GM19455 (cell line): ENCODE data around the gene PPP2R1B.
A peak's percentile ranks its signal among the peaks of the same experiment; 100 is the strongest.
"Not testable (repeated sequence)": the region's sequence is repeated elsewhere in the genome, so short reads cannot be mapped to it uniquely, and the experiment has no call there.

Source experiments
- ATAC-seq: cut with Tn5 transposase; IDR thresholded peaks from one replicate; pipeline ENCODE4 v1.9.1; 2021; ENCODE audit not compliant: unreplicated experiment

PPP2R1B gene

DNA sequence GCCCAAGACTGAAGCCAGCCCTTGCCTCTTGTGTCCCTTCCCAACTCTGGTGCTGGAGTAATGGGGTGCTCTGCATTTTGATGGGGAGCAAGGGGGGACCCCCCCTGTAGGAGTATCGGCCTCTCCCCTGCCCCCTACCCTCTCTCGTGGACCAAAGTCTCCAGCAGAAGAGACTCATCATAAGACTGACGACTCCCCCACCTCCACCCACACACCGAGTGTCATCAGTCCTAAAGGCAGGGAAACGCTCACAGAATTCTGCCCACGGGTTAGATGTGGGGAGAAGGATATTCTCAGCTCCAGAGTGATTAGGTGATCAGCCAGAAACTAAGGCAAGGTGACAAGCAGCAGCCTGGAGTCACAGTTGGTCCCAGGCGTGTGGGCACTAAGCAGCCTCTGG is 38.8 kb downstream of the PPP2R1B start:
- ATAC-seq = no peak

DNA sequence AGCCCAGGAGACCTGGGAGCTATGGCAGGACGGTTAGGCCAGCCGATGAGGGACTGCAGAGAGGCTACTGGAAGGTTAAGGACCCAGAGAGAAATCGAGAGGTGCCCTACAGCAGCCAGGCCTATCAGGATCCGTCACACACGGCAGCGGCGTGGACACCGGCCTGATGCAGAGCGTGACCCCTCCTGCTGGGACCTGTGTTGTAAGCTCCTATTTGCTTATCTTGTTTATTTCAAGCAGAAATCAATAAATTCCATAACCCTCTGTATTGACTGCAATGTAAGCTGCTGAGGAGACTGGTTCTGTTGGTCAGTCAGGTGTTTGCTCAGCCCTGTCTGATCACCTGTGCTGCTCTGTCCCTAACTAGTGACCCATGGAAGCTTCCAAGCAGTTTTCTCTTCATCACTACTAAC is 39.9 kb downstream of the PPP2R1B start:
- ATAC-seq = no peak

DNA sequence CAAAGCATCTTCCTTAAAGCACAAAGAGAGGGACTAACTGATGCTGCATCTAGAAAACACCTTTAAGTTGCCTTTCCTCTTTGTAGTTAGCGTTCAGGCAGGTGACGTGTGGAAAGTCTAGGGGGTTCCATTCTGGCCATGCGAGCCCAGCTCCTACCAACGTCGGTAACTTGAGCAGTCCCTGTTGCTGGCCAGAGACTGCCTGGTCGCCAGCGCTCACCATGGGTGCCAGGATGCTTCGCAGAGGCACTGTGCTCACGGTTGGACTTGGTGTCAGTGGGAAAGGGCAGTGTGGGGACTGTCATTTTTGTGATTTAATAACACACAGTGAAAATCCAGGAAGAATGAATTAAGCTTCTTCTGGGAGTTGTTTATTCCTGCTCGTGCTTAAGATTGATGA is 40.6 kb downstream of the PPP2R1B start:
- ATAC-seq = no peak

DNA sequence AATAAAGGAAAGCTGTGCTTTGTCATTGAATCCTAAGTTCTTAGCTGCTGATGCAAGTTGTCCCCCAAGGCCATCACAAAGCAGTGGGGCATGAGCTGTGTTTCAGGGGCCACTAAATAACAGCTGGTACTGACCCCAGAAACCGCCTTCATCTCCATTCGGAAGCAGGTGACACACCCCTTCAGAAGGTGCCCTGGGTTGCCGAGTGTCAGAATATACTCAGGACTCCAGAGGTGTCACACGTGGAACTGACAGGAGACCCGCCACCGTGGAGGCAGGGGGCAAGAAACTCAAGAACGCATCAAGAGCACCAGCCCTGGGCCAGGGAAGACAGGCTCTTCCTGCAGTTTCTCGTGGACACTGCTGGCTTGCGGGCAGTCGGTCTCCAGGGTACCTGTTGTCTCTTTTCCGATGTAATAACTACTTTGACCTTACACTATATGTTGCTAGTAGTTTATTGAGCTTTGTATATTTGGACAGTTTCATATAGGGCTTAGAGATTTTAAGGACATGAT is 41.5 kb downstream of the PPP2R1B start:
- no peak for ATAC-seq

DNA sequence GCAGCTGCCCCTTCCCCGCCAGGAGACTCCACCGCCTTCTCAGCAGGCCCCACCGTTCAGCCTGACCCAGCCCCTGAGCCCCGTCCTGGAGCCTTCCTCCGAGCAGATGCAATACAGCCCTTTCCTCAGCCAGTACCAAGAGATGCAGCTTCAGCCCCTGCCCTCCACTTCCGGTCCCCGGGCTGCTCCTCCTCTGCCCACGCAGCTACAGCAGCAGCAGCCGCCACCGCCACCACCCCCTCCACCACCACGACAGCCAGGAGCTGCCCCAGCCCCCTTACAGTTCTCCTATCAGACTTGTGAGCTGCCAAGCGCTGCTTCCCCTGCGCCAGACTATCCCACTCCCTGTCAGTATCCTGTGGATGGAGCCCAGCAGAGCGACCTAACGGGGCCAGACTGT is 42.6 kb downstream of the PPP2R1B start:
- no peak for ATAC-seq

DNA sequence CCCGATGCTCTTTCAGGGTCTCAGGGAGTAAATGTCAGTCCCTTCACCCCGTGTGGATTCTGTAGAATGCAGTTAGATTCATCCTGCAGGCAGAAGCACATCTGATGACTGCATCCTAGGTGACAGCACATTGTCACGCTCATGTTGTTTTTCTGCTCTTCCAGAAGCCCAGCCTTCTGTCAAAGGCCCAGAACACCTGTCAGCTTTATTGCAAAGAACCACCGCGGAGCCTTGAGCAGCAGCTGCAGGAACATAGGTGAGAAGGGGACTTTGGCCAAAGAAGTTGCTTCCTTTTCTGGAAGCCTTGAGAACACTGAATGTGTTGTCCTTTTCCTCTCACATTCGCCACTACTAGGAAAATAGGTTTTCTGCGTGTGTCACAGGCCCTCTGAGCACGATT is 43.7 kb downstream of the PPP2R1B start:
- ATAC-seq = no peak

DNA sequence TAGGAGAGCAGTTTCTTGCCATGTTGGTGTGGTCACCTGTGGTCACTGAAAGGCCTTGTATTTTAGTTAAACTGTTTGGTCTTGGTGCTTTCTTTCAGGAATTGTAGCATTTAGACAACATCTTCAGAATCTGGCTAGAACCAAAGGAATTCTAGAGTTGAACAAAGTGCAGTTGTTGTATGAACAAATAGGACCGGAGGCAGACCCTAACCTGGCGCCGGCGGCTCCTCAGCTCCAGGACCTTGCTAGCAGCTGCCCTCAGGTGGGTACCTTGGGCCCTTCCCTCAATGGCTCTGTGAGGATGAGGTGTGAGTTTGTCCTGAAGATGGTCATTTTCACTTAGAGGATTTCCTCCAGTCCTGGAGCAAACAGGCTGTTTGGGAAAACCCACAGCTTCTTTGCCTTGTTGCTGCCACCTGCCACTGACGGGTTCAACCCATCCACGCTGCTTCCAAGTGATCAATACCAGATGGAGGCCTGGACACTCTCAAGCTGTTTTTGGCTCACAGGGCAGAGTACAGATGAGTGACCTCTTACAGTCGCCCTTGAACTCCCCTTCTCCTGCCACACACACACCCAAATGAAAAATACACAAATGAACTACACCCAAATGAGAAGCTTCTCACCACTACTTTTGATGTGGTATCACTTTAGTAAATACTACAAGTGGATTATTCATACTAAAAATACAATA is 45.2 kb downstream of the PPP2R1B start:
- no peak for ATAC-seq

DNA sequence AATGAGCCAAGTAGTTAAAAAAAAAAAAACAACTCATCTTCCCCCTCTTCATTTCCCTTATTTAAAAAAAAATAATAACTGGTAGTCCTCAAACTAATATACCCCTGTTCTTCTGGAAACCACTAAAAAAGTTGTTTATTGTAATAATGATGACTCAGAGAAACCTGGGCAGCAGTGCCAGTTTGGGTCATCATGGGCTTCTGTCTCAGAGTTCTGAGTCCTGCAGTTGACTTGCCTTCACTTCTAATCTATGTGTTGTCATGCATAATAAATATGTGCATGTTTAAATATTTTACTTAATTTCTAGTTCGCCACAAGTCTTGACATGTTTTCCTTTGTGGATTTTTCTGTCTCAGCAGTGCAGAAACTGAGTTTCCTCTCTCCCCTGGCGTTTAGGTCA is 46.8 kb downstream of the PPP2R1B start:
- no peak for ATAC-seq

DNA sequence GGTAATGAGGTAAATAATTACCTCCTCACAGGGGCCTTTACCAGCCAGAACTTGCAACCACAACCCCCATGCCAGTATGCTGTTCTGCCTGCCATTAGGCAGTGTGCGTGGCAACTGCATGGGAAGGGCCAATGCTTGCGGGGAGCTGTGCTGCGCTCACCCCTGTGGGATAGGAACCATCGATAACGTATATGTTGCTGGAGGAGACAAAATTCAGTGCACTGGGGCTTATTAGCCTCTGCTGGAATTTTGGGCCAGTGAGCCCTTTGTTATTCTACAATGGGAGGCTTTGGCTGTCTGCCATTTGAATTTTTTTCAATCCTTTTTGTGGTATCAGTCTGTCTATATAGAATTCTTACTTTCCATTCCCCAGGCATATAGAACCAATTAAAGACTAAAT is 47.3 kb downstream of the PPP2R1B start:
- no peak for ATAC-seq

DNA sequence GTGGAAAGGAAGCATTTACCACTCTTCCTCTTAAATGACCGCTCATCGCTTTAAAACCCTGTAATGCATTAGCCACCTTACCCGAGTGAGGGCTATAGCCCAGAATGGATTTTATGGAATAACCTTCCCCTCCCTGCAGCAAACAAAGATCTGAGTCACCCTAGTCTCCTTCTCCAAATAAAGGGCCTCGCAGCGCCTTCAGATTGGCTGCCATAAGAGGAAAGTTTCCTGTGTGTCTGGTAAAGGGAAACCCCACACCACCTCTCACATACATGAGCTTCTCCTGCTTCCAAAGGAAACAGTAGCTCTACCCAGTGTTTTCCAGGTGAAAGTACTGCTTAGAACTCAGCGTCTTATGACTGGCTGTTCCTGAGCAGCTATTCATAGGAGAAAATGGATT is 47.8 kb downstream of the PPP2R1B start:
- no peak for ATAC-seq

DNA sequence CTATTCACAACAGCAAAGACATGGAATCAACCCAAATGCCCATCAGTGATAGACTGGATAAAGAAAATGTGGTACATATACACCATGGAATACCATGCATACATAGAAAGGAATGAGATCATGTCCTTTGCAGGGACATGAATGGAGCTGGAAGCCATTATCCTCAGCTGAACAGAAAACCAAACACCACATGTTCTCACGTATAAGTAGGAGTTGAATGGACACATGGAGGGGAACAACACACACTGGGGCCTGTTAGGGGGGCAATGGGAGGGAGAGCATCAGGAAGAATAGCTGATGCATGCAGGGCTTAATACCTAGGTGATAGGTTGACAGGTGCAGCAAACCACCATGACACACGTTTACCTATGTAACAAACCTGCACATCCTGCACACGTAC is 48.5 kb downstream of the PPP2R1B start:
- not testable (repeated sequence) for ATAC-seq

DNA sequence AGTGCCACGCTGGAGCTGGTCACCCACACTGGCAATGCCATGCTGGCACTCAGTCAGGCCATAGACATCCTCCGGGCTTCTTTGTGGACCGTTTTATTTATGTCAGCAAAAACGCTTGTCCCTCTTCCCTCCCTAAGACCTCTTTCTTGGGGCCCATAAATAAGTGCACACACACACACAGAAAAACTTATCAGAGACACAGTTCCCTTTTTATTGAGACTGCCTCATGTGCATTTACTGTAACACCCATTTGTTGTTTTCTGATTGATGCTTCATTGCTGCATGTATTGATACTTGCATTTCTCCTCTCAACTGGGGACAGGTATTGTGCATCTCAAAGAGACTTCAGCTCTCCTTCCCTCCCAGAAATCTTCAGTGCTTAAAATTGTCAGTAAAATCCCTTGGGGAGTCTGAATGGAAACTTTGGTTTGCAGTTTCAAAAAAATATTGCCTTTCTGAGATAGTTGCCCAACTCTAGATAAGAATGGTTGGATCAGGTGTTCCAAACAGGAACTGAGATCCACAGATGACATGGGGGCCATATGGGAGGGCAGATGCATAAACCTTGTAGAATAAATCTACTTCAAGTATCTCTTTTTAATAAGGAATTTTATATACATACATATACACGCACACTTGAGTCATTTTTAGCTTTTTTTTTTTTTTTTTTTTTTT is 50.9 kb downstream of the PPP2R1B start:
- ATAC-seq = no peak

DNA sequence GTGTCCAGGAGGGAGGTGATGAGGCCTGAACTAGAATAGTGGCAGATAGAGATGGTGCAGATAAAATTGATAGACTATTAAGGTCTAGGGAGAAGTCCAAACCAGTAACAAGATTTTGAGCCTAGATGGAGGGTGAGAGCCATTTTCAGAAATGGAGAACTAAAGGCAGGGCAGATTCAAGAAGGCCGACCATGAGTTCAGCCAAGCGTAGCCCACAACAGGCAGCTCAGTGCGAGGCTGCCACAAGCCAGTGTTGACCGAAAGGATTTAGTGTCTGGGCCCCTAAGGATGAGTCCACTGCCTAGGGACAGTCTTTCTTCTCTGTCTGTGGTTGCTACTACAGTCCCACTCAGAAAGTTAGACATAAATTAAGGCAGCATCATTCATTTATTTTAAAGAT is 51.7 kb downstream of the PPP2R1B start:
- ATAC-seq = no peak

DNA sequence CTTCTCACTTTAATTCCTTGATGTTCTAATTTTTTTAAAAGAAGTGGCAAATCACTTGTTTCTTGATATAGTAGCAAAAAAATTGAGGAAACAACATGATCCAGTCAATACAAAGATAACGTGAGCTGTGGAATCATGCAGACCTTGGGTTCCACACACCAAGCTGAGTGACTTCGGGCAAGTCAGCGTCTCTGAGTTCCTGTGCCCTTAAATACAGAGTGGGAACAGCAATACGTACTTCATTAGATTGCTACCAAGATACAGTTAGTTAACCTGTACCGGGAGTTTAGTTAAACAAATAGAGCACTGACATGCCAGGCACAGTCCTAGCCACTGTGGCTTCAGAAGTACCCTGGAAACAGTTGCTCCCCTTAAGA is 58.5 kb downstream of the PPP2R1B start:
- ATAC-seq = no peak

DNA sequence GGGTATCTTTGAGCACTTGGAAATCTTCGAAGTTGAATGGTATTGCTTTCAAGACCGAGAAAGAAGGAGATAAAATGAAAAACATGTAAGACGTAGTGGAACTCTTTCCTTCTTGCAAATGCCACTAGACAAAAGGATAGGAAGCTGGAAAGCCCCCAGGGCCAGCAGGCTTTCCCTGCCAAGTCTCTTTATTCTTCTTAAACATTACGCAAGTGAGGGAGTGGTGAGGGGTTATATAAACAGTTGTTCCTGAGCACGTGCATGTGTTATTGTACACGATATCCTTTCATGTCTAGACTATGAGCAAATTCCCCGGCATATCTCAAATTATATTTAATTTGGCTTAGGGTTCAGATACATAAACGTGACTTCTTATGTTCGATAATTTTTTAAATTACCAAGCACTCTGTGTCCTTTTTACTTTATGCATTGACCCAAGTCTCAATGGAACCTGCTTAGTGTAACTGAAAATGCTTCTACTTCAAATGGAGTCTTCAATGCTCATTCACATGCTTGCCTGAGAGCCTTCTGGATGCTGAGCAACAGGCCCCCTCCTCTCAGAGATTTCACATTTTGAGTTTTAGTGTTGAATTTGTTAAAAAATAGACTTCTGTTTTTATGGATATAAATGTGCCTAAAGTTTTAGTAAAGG is 59.0 kb downstream of the PPP2R1B start:
- no peak for ATAC-seq

DNA sequence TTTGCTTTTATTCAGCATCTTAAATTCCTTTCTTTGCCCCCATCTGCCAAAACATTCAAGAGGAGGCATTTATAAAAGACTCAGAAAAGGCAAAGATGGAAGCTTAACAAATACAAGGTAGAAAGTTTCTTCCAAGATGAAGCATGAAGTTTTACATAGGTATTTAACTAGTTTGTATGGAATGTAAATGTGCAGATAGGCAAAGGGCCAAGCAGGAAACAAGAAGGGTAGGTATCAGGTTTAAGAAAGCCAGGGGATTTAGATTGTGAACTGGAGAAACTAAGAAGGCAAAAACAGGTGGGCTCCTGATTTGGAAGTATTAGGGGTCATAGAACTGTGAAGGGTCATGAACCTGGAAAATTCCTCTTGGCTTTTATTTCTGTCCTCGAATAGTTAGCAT is 62.6 kb downstream of the PPP2R1B start:
- no peak for ATAC-seq

DNA sequence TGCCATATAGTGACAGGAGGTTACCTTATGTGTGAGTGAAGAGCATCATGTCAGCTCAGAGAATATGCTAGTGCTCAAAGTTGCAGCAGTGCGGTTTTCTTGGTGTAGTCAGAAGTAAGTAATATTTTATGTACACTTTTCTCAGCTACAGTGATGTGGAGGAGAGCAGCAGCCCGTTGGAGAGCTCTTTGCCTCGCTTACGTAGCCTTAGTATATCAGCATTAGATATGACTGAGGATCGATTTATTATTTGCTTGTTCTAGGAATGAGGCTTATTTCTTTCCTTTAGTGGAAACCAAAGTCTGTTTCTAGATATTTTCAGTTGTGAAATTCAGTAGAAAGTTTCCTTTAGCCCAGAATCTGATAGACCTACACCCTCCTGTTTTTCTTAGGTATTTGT is 63.6 kb downstream of the PPP2R1B start:
- ATAC-seq = no peak

DNA sequence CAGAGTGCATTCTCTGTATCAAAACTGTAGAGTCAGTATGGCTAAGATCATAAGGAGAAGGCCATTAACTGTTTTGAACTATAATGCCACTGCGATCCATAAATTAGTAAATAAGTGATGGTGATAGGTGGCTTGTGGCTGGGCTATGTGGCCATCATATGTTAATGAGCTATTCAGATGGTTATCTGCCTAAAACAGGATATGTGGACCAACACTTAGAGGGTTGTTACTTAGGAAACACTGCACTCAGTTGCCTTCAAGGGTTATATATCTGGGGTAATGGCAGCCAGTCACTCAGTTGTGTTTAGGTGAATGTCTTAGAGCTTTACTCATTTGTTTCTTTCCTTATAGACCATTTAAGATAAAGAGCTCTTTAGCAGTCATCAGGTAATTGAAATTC is 66.0 kb downstream of the PPP2R1B start:
- ATAC-seq = no peak

DNA sequence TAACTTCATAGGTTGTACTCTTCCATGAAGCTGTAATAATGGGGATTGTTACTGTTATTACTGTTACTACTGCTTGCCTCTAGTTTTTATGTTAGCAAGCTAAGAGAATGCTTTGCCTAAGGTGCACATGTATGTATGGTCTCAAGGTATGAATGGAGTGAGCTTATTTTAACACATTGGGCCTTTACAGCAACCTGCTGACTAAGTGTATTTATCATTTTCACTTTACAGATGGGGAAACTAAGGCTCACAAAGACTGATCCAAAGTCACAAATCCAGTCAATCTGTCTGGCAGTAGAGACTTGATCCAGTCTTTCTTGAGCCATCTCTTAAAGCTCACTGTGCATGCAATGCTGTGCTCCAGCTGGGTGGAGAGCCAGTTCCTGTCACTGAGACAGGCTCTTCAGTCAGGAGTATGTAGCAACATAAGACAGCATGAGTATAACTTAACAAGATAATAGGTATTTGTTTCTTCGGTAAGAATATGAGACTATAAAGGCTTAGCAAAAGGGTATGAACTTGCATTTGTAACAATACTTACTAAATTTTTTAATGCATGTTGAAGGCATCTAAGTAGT is 66.5 kb downstream of the PPP2R1B start:
- no peak for ATAC-seq

DNA sequence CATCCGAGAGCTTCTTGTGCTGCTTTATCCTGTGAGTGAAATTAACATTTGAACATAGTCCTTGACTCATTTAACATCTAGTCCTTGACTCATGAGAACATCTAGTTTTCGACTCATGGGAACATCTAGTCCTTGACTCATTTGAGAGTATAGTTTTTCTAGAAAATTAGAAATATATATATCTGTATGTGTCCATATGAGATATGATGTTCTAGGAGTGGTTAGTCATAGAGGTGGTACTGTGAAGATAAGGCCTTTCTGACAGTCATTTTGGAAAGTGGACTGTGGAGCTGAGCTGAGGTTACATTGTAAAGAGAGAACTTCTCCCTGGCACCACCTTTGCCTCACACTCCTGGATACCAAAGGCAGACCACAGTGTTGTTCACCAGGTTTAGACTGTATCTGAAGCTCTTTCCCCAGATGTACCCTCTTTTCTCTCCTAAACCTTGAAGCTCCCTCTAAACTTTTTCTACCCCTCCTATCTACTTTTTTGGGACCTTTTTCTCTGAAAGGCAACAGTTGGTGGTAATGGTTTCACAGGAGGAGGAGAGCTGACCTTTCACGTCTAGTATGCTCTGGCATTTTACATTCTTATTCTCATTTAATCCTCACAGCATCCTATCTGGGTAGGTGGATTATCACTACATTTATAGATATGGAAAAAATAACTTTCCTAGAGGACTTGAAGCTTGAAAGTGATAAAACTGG is 67.2 kb downstream of the PPP2R1B start:
- no peak for ATAC-seq

DNA sequence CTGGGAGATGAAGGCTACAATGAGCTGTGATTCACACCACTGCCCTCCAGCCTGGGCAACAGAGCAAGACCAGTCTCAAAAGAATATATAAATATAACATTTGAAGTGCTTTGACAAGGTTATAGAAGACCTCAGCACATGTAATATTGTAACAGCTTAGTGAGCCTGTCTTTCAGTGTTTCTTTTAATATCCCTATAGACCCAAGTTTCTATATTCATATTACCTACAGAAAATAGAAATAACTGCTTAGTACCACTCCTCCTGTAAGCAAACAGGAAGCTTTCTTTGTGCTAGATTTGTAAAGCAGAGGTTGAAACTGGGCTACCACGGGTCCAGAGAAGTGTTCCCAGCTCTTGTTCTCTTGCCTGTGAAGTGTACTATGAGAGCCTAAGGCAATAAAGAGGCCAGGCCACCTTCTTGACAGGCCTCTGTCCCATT is 68.2 kb downstream of the PPP2R1B start:
- ATAC-seq = peak; percentile 68
